ENCODE measurements around the gene CCDC117. TPM values are rescaled to one million over a fixed set of nuclear protein-coding genes. Genes with fewer than 3 reads are reported as not detected.

CCDC117 gene
- total RNA-seq, 1 donor = 28.6 TPM

- peaks cover 4% of the 10 kb centered on the region for H3K4me1 ChIP-seq (ENCODE audit: insufficient read depth, low read length)
- no peak overlapping the region for H2AFZ ChIP-seq (ENCODE audit: low read length)
- no peak overlapping the region for H3K4me3 ChIP-seq (ENCODE audit: insufficient read depth, low read length)
- H3K27me3 ChIP-seq (ENCODE audit: insufficient read depth, low read length) = no peaks in the 10 kb centered on the region
- no peak for DNase-seq (ENCODE audit: insufficient read length, low spot score, missing footprints)
- no peak overlapping the region for H3K27ac ChIP-seq (ENCODE audit: low read depth, low read length)
- H3K4me2 ChIP-seq (ENCODE audit: insufficient read depth, low read length) = no peak overlapping the region
- H3K79me2 ChIP-seq (ENCODE audit: insufficient read depth, low read length) = no peaks in the 10 kb centered on the region
- H4K20me1 ChIP-seq (ENCODE audit: insufficient read depth, low read length) = peaks cover 4% of the 10 kb centered on the region
- H3K9me3 ChIP-seq (ENCODE audit: low read depth, low read length) = no peaks in the 10 kb centered on the region
- H3K36me3 ChIP-seq (ENCODE audit: insufficient read depth, low read length) = peaks cover 6% of the 10 kb centered on the region
- no peak for TF ChIP-seq CTCF (IDR thresholded peaks at IDR 0.05; ENCODE audit: extremely low read depth, low read depth, low read length)
Measured at GRCh38 chr22:28813772-28814518, 41.5 kb downstream of the CCDC117 start.

GRCh38 chr22:28815111-28815510, 42.6 kb downstream of the CCDC117 start:
- H3K4me1 ChIP-seq (ENCODE audit: insufficient read depth, low read length) = peaks cover 4% of the 10 kb centered on the region
- H2AFZ ChIP-seq (ENCODE audit: low read length) = no peak overlapping the region
- peaks cover 6% of the 10 kb centered on the region for H3K36me3 ChIP-seq (ENCODE audit: insufficient read depth, low read length)
- DNase-seq (ENCODE audit: insufficient read length, low spot score, missing footprints) = no peak
- H3K27ac ChIP-seq (ENCODE audit: low read depth, low read length) = no peak overlapping the region
- no peak for TF ChIP-seq CTCF (IDR thresholded peaks at IDR 0.05; ENCODE audit: extremely low read depth, low read depth, low read length)
- H3K27me3 ChIP-seq (ENCODE audit: insufficient read depth, low read length) = no peaks in the 10 kb centered on the region
- H3K79me2 ChIP-seq (ENCODE audit: insufficient read depth, low read length) = no peaks in the 10 kb centered on the region
- H3K4me2 ChIP-seq (ENCODE audit: insufficient read depth, low read length) = no peak overlapping the region
- H4K20me1 ChIP-seq (ENCODE audit: insufficient read depth, low read length) = peaks cover 4% of the 10 kb centered on the region
- H3K4me3 ChIP-seq (ENCODE audit: insufficient read depth, low read length) = no peak overlapping the region
- no peaks in the 10 kb centered on the region for H3K9me3 ChIP-seq (ENCODE audit: low read depth, low read length)

GRCh38 chr22:28815729-28816128, 43.2 kb downstream of the CCDC117 start:
- Histone ChIP-seq H3K36me3 (ENCODE audit: insufficient read depth, low read length) (peaks cover 6% of the 10 kb centered on the region), H3K4me1 (ENCODE audit: insufficient read depth, low read length) (peaks cover 4% of the 10 kb centered on the region), H3K4me3 (ENCODE audit: insufficient read depth, low read length) (no peak overlapping the region), H3K27me3 (ENCODE audit: insufficient read depth, low read length) (no peaks in the 10 kb centered on the region), H3K79me2 (ENCODE audit: insufficient read depth, low read length) (no peaks in the 10 kb centered on the region), H3K9me3 (ENCODE audit: low read depth, low read length) (no peaks in the 10 kb centered on the region), H3K4me2 (ENCODE audit: insufficient read depth, low read length) (no peak overlapping the region), H4K20me1 (ENCODE audit: insufficient read depth, low read length) (peaks cover 4% of the 10 kb centered on the region), H3K27ac (ENCODE audit: low read depth, low read length) (no peak overlapping the region), H2AFZ (ENCODE audit: low read length) (no peak overlapping the region)
- no peak for TF ChIP-seq CTCF (IDR thresholded peaks at IDR 0.05; ENCODE audit: extremely low read depth, low read depth, low read length)
- DNase-seq (ENCODE audit: insufficient read length, low spot score, missing footprints) = no peak

- H3K79me2 ChIP-seq (ENCODE audit: insufficient read depth, low read length) = no peaks in the 10 kb centered on the region
- no peak overlapping the region for H2AFZ ChIP-seq (ENCODE audit: low read length)
- no peaks in the 10 kb centered on the region for H3K27me3 ChIP-seq (ENCODE audit: insufficient read depth, low read length)
- H3K4me1 ChIP-seq (ENCODE audit: insufficient read depth, low read length) = peaks cover 4% of the 10 kb centered on the region
- no peak overlapping the region for H3K4me3 ChIP-seq (ENCODE audit: insufficient read depth, low read length)
- H4K20me1 ChIP-seq (ENCODE audit: insufficient read depth, low read length) = peaks cover 4% of the 10 kb centered on the region
- no peak for DNase-seq (ENCODE audit: insufficient read length, low spot score, missing footprints)
- H3K4me2 ChIP-seq (ENCODE audit: insufficient read depth, low read length) = no peak overlapping the region
- H3K9me3 ChIP-seq (ENCODE audit: low read depth, low read length) = no peaks in the 10 kb centered on the region
- peaks cover 6% of the 10 kb centered on the region for H3K36me3 ChIP-seq (ENCODE audit: insufficient read depth, low read length)
- H3K27ac ChIP-seq (ENCODE audit: low read depth, low read length) = no peak overlapping the region
- TF ChIP-seq CTCF (IDR thresholded peaks at IDR 0.05; ENCODE audit: extremely low read depth, low read depth, low read length) = no peak
Measured at GRCh38 chr22:28817064-28817463, 44.6 kb downstream of the CCDC117 start.

Data from osteoblast (primary cell).